GM19351 (cell line): ENCODE results near the gene USP2.

Experiments used
- ATAC-seq: cut with Tn5 transposase; IDR thresholded peaks from one replicate; pipeline ENCODE4 v1.9.1; 2021; ENCODE audit warnings: mild to moderate bottlenecking, moderate library complexity; ENCODE audit not compliant: unreplicated experiment

Gene USP2

DNA sequence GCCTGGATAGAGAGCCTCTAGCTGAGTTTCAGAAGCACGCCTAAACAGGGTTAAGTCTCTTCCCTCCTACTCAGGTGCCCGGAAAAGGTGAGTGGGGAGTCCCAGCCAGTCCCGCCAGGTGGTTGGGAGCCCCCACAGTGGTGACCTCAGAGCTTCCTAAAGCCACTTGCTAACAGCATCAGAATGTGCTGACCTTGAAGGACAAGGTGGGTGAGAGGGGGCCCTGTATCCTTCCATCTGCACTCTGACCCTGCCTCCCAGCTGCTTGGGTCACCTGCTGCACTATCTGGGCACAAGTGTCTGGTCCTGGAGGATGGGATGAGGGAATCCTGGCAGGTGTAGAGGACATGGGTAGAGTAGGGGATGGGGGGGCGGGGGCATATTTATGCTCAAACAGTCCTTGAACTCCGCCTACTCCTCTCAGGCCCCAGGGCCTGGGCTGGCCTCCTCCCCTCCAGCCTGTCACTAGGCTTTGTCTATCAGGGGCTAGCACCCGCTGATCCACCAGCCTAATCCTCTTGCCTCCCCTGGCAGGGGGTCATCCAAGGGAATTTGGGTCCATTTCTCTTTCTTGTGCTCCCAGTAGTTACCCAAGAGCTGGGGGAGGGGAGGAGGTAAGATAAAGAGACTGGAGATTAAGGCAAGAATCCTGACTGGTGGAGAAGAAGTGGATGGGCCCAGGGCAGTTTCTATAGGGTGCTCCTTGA, 3.4 kb downstream of the USP2 start:
- ATAC-seq = no peak

DNA sequence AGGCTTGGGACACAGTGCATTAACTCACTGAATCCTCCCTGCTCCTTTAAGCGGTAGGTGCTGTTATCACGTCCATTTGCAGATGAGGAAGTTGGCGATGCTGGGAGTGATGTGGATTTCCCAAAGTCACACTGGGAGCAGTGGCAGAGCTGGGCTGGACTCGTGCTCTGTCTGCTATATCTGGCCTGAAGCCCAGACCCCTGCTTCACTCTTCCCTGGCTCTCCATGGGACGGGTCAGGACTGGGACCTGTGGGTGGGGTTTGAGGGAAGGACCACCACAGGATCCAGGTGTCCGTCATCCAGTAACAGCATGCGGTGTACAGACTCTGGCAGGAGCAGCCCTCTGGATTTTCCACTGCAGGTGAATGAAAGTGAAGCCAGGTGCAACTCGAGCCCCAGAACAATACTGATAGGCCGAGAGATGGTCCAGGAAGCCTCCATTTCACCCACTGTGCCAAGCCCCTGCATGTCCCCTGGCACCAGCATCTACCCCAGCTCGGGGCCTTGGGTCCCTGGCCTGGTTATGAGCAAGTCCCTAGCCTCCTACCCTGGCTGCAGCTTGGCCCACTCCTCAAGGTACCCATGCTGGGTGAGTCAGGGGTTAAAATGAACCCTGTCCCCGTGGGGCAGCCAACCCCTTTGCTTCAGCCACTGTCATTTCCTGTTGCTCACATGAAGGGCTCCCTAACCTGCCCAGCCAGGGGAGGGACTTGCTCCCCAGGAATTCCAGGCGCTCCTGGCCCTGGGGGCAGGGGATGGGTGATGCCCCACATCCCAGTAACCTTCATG, 4.2 kb downstream of the USP2 start:
- ATAC-seq = no peak

DNA sequence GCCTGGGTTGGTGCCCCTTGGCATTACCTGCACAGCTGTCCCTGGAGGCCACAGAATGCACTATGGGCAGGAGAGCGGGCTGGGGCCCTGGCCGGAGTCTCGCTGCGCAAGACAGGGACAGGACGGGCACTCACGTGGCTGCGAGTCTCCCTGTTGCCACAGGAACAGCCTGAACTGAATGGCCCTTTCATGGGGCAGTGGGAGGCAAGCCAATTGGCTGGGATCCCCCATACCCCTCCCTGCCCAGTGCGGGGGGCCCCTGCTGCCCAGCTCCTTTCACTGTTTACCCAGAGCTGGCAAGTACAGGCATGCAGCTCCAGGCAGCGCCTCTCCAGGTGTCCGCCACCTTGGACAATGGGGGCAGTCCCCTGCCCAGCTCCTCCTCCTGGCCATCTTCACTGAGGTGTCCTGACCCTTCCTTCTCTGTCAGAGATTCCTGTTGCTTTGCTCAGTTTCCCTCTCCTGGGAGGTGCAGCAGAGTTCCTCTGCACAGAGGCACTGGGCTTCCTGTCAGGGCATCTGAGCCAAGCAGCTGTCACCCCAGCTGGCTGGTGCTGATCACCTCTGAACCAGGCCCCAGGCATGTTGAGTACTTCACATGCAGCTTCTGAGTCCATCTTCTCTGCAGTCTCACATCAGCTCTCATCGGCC, 5.2 kb downstream of the USP2 start:
- ATAC-seq = no peak

DNA sequence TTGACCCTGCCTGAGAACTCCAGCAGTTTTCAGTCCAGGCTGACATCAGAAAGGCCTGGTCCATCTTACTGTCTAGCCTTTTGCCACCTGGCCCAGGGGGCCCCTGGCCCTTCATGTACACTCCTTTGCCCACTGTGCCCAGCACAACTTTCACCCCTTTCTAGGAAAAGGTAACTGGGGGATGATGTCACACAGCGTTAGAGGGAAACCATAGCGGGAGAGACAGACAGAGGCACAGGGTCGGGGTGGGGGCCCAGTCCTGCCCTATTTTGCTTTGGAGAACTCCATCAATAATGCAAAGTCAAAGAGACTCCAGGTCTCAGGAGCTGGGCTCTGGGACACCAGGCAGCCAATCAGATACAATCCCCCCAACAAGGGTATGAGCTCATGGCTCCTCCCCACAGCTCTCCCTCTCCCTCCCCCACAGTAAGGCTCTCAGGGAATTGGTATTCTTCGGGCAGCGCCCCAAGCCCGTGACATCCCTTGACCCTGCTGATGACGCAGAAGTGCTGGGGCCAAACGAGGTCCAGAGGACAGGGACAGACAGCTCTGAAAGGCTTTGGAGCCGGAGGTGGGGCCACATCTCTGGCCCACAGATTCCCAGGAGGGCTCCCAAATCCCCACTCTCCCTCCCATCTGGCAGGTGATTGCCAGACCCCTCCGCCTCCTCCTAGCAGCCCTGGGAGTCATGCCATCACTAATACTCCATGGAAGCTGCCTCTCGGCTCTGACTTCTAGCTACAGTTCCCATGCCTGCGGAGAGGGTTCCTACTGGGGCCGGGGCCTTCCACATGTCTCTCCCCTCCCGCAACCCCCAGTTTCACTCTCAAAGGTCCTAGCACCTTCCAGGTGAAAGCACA, 5.9 kb downstream of the USP2 start:
- ATAC-seq = no peak

GRCh38 chr11:119374632-119375336, 6.7 kb downstream of the USP2 start:
- no peak for ATAC-seq

- ATAC-seq = no peak
These were observed 7.4 kb downstream of the USP2 start for GRCh38 chr11:119373921-119374631.

- ATAC-seq = no peak
These were observed 8.2 kb downstream of the USP2 start for GRCh38 chr11:119373059-119373920.

DNA sequence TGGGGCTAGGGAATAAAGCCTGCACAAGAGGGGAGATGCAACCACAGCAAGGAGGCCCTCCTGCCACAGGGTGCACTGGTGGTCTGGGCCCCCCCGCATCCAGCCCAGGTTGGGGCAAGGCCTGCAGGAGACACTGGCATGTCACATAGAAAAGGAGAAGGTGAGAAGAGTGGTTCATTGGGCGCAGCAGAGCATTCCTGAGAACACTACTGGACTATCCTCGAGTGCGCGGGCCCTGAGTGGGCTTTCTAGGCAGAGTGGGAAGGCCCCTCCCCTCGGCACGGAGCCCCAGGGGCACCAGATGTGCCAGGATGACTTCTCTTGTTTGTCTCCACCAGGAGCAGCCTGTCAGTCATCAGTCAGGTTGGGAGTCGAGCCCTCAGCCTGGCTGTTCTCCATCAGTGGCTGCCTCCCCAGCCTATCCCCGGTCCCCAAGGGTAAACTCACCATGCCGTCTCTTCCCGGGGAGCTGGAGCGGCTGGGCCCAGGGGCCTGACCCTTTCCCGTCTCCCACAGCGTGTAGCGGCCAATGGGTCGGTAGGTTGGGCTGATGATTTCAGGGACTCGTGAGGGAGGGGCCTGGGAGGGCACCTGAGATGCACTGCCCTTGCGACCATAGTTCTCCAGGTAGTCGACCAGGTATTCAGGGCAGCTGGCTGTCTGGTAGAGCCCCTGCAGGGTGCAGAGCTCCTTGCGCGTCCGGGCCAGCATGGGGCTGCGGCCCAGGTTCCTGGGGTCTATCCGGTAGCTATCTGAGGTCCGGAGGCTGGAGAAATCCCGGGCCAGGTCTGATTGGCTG, 9.0 kb downstream of the USP2 start:
- ATAC-seq = no peak

- ATAC-seq = no peak
These were observed 9.7 kb downstream of the USP2 start for GRCh38 chr11:119371778-119372182.

DNA sequence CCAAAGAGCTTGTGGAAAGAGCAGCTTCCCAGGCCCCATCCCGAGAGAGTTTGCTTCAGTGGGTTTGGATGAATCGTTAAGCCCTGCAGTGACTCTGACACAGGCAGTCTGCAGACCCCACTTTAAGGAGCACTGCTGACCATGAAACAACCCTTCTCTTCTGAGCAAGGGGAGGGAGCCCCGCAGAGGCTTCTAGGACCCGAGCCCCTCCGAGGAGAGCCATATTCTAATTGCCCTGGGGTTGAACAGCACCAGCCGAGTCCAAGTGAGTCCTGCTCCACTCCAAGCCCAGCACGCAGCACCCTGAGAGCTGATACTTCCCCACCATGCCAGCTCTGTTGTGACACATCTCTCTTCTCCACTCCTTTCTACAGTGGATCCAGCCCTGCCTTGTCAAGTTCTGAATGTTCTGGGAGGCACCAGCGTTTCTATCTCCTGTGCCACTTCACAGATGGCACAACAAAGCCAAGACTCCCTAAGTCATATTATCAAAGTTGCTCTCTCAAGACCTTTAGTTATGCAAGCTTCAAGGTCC, 10.4 kb downstream of the USP2 start:
- ATAC-seq = no peak

DNA sequence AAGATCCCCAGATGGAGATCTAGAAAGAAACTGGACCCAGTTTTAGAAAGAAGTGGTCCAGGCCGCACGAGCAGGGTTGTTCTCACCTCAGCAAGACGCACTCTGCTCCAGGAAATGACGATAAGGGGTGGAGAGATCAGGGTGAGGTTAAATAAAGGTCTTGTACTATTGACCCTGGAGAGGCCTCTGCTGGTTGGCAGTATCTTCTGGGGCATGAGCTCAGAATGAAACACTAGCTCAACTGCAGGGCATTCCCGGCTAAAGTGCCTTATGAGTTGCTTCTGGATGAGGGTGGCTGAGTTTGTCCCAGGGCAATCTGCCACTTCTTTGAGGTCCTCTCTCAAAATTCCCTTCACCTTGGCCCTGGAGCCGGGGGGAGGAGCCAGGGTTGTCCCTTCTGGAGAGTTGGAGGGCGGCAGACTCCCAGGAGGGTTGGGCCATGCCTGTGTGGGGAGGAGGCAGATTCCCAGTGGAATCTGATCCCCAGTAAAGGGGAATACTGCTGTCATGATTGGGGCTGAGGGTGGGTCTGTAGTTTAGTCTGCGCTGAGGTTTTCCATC, 10.9 kb downstream of the USP2 start:
- no peak for ATAC-seq

DNA sequence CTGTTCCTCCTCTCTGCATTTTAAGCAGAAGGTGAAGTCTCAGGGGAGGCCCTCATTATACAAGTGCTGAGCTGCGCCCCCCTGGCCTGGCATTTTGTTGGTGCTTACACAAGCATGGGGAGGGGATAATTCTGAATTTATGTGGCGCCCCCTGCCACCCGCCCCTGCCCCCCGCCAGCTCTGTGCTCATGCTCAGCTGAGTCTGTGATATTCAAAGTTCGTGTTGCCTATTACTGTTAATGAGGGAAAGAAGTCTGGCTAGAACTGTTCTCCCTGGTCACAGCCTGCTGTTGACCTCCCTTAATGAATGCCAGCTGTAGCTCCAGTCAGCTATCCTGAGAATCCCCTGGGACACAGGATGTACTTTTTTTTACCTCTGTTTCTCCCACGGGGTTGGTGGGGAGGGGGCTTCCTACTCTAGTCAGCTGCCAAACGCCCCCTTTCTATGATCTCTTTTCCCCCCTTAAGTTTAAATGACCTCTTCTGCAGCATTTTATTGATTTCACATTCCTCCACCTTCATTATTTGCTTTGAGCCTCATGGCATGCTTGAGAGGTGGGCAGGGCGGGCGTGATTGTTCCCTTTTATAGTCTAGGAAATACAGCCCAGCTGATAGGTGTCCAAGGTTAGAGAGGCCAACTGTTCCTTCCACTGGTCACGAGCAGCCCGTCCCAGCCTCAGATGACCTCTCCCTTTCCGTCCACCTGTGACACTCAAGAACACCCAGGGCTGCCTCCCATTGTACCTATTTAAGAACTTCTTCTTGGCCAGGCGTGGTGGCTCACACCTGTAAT, 12.2 kb downstream of the USP2 start:
- ATAC-seq = no peak

DNA sequence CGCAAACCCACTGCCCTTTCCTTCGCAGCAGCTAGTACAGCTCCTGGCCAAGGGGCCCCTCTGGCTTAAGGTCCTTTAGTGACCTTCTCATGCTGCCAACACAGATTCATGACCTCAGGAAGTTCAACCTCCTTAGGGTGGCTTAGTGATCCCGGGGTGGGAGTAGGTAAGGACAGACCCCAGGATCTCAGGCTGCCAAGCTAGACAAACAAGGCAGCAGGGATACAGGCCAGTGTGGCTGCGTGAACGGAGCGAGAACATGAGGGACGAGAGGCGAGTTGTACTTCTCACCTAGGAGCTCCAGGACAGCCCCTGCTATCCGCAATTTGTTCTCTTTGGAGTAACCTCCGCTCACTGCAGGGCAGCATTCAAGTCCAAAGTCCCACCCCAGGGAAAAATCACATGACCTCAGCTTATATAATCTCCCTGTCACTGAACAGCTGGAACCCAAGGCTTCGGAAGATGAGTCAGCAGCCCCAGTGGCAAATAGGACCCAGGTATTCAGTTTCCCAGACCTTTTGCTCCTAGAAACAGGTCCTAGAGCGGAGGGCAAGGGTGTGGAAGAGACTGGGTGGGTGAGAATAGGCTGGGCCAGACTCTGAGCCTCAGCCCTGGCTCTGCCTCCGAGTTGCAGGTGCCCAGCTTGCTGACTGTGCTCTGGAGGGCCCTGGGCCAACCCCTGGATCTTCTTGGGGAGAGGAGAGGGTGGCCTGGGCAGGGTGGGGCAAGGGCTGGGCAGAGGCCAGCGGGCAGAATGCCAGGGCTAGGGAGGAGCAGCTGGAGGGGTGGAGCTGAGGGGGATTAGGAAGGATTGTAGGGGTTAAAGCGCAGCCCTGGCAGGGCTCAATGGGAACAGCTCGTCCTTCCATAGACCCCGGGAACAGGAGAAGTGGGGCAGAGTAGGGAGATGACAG, 13.1 kb downstream of the USP2 start:
- no peak for ATAC-seq

GRCh38 chr11:119367661-119368120, 13.8 kb downstream of the USP2 start:
- ATAC-seq = no peak
